GM18867 (cell line): ENCODE data around the gene KCNJ14.

Experiments
- ATAC-seq: cut with Tn5 transposase; IDR thresholded peaks from one replicate; pipeline ENCODE4 v1.9.1; 2021; ENCODE audit warnings: mild to moderate bottlenecking, moderate library complexity; ENCODE audit not compliant: unreplicated experiment

KCNJ14 gene

DNA sequence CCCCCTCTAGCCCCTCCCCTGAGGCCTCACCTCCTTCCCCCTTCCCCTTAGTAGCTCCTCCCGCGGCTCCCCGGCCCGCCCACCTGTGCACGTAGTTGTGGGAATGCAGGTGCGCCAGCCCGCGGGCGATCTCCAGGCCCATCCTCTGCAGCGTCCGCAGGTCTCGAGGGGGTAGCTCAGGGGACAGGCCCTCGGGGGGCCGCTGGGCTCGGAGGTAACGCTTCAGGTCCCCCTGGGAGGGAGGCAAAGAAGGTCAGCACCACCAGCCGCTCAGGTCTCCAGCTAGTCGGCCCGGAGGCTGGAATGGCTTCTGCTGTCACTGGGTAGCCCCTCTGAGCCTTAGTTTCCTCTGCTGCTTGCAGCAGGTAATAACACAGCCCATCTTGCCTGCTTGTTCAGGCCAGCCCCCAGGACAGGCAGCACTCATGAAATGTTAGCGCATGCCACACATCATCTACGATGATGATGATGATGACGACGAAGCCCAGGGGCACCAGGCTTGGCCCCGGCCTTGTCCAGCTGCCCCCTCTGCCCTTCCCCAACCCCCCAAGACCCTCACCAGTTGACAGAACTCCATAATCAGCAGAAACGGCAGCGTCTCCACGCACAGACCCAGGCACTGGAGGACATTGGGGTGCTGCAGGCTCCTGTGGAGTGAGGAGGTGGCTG is 47.1 kb downstream of the KCNJ14 start:
- ATAC-seq: peak; percentile 48

DNA sequence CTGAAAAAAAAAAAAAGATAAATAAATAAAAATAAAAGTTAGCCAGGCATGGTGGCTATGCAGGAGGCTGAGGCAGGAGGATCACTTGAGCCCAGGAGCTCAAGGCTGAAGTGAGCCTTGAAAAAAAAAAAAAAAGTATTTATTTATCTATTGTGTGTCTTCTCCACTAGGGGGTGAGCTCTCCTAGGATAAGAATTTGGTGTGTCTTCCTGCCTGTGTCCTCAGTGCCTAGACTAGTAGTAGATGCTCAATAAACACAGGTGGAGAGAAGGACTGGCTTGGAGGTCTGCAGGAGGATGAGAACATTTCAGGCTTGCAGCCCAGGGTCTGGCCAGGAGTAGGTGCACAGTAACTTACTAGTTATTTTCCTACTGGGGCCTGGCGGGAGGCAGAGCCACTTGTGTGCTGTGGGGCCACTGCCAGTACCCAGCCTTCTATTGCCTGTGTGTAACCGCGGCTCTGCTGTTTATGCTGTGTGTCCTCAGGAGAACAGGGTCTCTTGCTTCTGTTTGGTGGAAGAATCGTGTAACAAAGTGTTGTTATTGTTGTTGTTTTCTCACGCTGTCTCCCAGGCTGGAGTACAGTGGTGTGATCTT is 50.9 kb downstream of the KCNJ14 start:
- no peak for ATAC-seq

DNA sequence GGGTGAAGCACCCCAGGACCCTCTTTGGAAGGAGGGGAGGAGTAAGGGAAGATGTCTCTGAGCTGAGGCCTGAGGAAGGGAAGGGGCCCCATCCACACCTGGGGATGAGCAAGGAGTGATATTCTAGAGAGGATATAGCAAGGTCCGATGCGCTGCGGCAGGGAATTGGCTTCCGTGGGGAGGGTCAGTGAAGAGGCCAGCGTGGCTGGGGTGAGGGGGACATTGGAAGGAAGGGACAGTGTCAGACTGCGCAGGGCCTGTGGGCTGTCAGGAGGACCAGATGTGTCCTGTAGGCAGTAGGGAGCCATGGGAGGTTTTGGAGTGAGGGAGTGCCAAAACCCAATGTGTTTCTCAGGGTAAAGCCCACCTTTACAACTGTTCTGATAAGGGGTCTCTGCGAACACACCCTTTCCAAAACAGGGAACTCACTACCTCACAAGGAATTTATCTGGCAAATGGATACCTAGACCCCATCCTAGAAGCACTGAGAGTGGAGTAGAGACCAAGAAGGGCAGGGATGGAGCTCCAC is 52.6 kb downstream of the KCNJ14 start:
- ATAC-seq: no peak

DNA sequence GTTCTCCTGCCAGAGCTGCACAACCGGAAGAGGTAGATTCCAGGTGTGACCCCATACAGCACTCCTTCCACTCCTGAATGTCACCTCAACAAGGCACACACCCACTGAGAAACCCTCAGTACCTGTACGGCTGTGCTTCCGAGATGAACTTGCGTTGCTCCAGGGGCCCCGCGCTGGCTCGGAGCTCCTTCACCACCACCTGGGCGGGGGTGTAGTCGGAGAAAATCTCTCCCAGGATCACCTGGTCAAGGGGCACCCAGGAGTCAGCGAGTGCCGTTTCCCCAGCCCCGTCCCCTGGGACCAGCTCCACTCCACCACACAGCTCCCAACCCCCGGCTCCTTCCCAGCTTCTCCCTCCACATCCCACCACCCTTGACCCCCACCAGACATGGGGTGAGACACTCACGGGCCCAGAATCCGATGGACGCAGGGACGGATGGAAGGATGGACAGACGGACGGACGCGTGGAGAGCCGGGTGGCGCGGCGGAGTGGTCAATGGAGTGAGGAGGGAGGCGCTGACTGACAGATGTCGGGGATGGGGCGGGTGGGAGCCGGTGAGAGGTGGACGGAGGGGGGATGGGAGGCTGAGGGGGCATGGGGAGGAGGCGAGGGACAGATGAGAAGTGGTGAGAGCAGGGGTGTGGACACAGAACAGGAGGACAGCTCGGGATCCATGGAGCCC is 53.5 kb downstream of the KCNJ14 start:
- no peak for ATAC-seq

DNA sequence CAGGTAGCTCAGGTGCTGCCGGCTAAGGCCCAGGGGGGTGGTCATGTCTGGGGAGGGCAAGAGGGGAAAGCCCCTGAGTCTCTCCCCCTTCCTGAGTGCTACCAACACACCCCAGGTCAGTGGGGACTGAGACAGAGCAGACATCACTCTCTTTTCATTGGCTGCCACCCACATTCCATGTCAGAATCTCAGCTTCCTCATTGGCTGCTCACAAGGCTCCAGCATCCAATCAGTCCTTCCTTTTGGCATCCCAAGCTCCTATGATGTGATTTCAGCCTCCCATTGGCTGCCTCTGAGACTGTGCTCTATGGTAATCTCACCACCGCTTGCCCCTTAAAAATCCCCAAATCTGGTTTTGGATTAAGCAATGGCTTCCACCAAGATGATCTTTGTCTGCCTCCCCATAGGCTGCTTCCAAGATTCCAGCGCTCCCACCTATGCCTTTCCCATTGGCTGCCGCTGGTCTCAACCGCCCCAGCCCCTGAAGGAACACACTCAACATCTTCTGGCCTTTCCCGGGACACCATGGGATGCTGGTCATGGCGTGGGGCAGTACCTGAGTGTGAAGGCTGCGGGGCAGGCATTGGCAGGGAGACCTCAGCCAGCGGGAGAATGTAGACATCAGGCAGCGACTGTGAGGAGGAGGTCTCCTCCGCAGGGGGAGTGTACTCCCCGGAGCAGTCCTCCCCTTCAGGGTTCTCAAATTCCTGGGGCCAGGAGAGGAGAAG is 54.3 kb downstream of the KCNJ14 start:
- ATAC-seq: no peak

DNA sequence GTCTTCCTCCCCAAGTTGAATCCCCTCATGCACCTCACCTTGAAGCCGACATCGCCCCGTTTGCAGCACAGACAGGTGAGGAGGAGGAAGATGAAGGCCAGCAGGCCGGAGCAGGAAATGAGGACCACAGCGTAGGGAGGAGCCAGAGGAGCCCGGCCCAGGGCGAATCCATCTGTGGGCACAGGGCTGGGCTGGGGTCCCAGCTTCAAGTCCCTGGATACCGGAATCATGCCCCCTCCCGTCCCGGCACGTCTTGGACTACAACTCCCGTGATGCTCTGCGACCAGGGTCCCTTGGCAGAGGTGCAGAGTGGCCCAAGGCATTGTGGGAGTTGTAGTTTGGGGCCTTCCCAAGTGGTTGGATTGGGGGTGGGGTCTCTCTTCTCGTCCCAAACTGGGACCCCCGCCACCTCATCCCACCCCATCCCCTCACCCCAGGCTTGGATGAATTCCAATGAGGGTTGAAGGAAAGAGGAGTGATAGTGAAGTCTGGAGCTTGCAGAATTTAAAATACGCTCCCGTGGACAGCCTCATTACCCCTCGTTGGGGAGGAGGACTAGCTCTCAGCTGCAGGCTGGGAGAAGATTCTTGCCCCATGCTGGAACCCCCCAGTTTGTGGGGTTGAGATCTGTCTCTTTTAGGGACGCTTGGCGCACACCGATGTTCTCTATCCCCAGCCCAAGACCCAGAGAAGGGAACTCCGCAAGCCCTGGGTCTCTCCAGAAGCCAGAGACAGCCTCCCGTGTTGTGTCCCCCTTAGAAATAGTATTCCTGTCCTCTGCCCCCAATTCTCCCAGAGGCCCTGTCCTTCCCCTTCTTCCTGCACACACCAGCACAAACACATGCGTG is 55.3 kb downstream of the KCNJ14 start:
- peak; percentile 38 for ATAC-seq

DNA sequence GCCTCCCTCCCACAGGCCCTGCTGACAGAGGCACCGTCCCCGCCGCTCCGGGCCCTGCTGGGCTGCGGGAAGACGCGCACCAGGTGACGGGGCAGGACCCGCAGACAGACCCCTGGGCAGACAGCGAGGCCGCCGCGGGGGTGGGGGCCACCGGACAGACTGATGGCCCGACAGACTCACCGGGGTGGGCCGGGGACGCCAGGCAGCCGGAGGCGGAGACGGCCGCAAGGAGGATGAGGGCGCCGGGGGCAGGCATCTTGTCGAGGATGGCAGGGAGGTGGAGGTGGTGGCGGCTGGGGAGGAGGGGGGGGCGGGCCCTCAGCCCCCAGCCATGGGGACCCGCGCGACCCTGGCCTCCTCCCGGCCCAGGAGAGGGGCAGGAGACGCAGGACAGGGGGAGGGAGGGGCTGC is 56.0 kb downstream of the KCNJ14 start:
- ATAC-seq: no peak

DNA sequence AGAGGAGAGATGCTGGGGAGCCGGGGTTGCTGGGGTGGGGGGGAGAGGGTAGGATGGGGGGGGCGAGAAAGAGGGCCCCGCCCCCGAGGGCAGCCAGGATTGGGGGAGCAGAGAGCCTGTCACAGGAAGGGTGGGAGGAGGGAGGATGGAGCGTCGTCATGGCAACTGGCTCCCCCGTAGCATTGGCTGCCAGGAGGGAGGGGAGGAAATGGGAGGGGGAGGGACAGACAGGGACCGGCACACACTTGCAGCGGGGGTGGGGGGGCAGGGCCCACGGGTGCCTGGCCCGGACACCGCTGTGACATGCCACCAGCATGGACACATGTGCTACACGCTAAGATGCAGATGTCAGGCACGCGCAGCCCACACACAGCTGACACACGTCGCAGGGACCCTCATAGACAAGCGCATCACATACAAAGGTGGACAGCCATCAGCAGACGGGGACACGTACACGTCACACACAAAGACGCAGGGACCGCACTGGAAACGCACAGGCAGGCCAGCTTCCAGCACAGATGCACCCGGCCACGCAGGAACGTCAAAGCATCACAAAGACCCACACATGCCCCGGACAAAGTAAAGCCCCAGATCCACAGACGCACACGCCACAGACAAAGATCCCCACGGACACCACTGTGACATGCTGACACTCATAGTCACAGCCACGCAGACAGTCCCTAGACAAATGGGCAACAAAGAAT is 56.6 kb downstream of the KCNJ14 start, which contains the start of gene LMTK3:
Gene LMTK3 (minus strand): TSS at position 36 of the 704 bp plus-strand sequence. CDS start 259 bp downstream, outside the sequence.
- no peak for ATAC-seq

DNA sequence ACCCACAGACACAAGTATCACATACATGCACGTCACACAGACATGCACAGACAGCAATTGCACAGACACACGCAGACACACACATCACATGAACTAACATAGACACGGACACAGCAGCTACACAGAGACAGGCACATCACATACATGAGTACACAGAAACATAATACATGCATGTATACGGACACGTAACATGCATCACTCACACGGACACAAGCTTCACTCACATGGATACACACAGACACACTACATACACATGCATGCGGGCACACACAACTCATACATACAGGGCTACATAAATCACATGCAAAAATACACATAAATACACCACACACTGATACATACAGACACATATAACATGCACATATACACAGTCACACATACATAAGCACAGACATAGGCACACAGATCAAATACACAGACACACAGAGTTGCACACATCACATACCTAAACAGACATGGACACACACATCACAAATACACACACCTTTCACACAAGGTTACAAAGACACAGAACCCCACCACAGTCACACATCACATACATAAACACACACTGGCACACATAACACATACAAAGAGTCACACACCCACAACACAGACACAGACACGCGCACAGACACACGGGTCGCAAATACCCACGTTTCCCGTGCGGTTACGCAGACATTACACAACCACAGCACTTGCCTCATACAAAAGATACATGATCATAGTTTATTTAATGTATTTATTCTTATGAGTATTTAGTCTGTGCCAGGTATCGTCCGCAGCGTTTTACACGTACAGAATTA is 57.3 kb downstream of the KCNJ14 start:
- no peak for ATAC-seq

DNA sequence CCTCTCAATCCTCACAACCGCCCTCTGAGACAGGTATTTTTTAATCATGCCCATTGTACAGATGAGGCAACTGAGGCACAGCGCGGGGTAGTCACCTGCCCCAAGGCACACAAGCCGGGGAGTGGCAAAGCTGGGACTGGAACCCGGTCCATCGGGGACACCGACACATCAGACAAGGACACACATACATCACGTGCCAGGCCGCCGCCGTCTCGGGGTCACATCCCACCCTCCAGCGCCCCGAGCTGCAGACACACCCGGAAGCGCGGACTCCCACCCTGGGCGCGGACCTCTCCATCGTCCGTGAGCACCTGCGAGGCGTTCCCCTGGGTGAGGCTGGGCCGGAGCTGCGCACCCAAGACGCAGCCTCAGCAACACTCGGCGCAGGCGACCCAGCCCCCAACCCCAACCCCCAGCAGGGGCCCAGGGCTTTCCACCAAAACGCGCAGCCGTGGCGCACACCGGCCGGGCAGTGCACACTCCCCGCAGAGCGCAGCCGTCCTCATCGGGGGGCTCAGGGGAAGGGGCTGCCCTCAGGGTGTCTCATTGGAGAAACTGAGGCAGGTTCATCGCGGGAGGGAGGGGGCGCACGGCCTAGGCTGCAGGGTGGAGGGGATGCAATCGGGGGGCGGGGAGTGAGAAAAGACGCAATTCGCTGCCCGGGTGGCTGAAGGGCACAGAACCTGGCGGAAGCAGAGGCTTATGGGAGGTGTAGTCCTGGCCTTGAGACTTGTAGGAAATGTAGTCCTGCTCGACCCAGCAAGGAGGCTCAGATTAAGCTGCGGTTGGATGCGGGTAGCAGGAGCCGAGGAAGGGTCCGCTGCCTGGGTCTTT is 58.1 kb downstream of the KCNJ14 start:
- ATAC-seq: peak; percentile 61

DNA sequence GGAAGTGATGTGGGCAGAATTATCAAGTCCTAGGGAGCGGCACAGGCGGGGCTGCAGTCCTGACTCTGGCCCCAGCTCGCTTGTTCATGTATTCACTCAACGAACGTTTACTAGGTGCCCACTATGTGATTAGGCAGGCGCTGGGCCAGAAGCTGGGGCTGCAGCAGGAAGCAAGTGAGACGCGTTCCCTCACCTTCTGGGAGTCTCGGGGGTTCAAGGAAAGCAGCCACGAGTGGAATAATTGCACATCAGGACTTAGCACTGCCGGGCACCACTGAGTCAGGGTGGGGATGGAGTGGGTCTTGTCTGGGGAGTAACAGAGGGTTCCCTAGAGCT is 58.7 kb downstream of the KCNJ14 start:
- ATAC-seq: no peak

DNA sequence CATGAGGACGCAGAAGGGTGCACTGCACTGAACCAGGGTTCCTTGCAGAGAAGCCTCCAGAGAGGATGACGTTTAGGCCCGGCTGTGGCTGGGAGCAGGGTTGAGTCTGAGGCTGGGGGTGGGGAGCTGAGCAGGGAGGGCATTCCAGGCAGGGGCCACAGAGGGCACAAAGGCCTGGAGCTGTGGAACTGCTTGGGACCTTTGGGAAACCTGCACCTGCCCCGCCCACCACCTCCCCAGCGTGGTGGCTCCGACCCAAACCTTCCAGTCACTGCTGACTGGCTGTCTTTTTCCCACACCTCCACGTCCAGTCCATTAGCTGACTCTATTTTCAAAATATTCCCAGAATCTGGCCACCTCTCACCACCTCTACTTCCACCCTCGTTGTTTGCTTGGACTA is 61.2 kb downstream of the KCNJ14 start:
- ATAC-seq: no peak
